ENCODE measurements around the gene HAUS8. TPM values are rescaled to one million over a fixed set of nuclear protein-coding genes. Genes with fewer than 3 reads are reported as not detected.

HAUS8 gene
- total and polyA plus RNA-seq, 2 of the 8 experiments (the other 6 are each of a cell fraction or from before 2014, with no cell fraction given) = 18.4 to 23.2 TPM

DNA sequence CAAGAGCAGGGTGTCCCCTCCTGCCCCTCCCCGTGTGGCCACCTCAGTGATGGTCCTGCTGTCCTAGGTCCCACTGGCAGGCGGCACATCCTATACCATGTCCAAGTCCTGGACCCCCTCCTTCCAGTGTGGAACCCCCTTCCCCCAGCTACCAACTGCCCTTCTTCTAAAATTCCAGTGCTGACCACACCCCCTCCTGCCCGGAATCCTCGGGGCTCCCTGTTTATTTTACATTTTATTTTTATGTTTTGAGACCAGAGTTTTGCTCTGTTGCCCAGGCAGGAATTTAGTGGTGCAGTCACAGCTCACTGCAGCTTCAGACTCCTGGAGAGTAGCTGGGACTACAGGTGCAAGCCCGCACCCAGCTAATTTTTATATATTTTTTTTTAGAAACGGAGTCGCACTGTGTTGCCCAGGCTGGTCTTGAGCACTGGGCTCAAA lies 47.7 kb downstream of the HAUS8 start:
- DNase-seq (ENCODE audit: low read depth in 1 of 2, low spot score in 2 of 2) = no peak
- H3K27me3 ChIP-seq (replicated peaks in 1 of 4; ENCODE audit: control insufficient read depth in 3 of 4, extremely low read depth in 1 of 4, insufficient read depth in 3 of 4, low read length in 3 of 4) = peaks cover 0 to 6% (median 3%) of the 10 kb centered on the region in 4 experiments; a peak in 4 of 7 replicates
- peaks cover 11% of the 10 kb centered on the region for H3K23me2 ChIP-seq (ENCODE audit: low read depth, low read length)
- peaks cover 2 to 9% (median 5%) of the 10 kb centered on the region in 4 experiments; a peak in 5 of 7 replicates for H3K4me1 ChIP-seq (replicated peaks in 1 of 4; ENCODE audit: control insufficient read depth in 3 of 4, insufficient read depth in 4 of 4, low read length in 3 of 4)
- H2BK120ac ChIP-seq (replicated peaks; ENCODE audit: low read depth, low read length) = no peak overlapping the region
- H2BK12ac ChIP-seq (ENCODE audit: low read depth, low read length) = 0 out of 2 replicates have a peak overlapping the region, but pooled peaks have one; percentile 27
- peak overlapping the region; percentile 21 to 87 (median 55); a peak in 5 of 8 replicates for H3K4me3 ChIP-seq (ENCODE audit: extremely low read depth in 1 of 4, insufficient read depth in 2 of 4, low read depth in 3 of 4, low read length in 4 of 4)
- H3K18ac ChIP-seq (ENCODE audit: extremely low read depth, low read length) = 0 out of 2 replicates have a peak overlapping the region, but pooled peaks have one; percentile 32
- ChIA-PET CTCF (ENCODE audit: partially characterized antibody) (interaction anchor here (0.8 to 1.0 kb wide), 2 partner anchors 42 to 248 kb away, joined by 3 read pairs; no protein-coding TSS in a partner anchor), POLR2A (ENCODE audit: partially characterized antibody) (interaction anchor here (0.7 to 0.9 kb wide), 3 partner anchors 17 to 248 kb away, joined by 3 read pairs; no protein-coding TSS in a partner anchor)
- peak overlapping the region; percentile 65 to 91 for H3K4me2 ChIP-seq (ENCODE audit: insufficient read depth in 1 of 2, low read depth in 2 of 2, low read length in 2 of 2)
- H2AFZ ChIP-seq (ENCODE audit: low read length) = no peak overlapping the region
- no peaks in the 10 kb centered on the region for H3K79me1 ChIP-seq (ENCODE audit: low read depth, low read length)
- H4K20me1 ChIP-seq (replicated peaks in 1 of 2; ENCODE audit: control insufficient read depth in 1 of 2, insufficient read depth in 2 of 2, low read length in 2 of 2) = peaks cover 0 to 3% of the 10 kb centered on the region in 2 experiments
- H3K27ac ChIP-seq (ENCODE audit: low read depth, low read length) = no peak overlapping the region
- H3K14ac ChIP-seq (ENCODE audit: insufficient read length) = no peak overlapping the region
- peaks cover 0 to 3% of the 10 kb centered on the region in 2 experiments; a peak in 2 of 4 replicates for H3K79me2 ChIP-seq (ENCODE audit: control insufficient read depth in 1 of 2, insufficient read depth in 2 of 2, low read length in 2 of 2)
- no peak overlapping the region for H2BK5ac ChIP-seq (ENCODE audit: low read depth, low read length)
- no peak overlapping the region for H3K23ac ChIP-seq (ENCODE audit: insufficient read length)
- H2BK20ac ChIP-seq (ENCODE audit: low read length) = no peak overlapping the region
- peaks cover 3 to 4% of the 10 kb centered on the region in 2 experiments; a peak in 3 of 4 replicates for H3K9me3 ChIP-seq (ENCODE audit: insufficient read depth in 2 of 2, low read depth in 1 of 2, low read length in 1 of 2)
- H4K5ac ChIP-seq (ENCODE audit: insufficient read length, low read depth, low read length) = no peak overlapping the region
- H2BK15ac ChIP-seq (ENCODE audit: low read length) = no peak overlapping the region
- no peak overlapping the region for H3K9ac ChIP-seq (replicated peaks in 1 of 4; ENCODE audit: extremely low read depth in 1 of 4, low read depth in 3 of 4, low read length in 3 of 4)
- H3K36me3 ChIP-seq (ENCODE audit: control insufficient read depth in 2 of 4, insufficient read depth in 4 of 4, low read length in 3 of 4) = no peaks in the 10 kb centered on the region
- H3K56ac ChIP-seq (replicated peaks; ENCODE audit: insufficient read length, low read depth, low read length) = no peak overlapping the region
- no peak overlapping the region for H4K8ac ChIP-seq (ENCODE audit: extremely low read depth, insufficient read depth, low read length)
- H2AK5ac ChIP-seq (ENCODE audit: low read depth, low read length) = 0 out of 2 replicates have a peak overlapping the region, but pooled peaks have one; percentile 39
- WGBS, 2 experiments (ENCODE audit: extremely low coverage in 1 of 2, insufficient coverage in 1 of 2, insufficient read length in 1 of 2, insufficient replicate concordance in 2 of 2, low coverage in 1 of 2, low lambda C conversion rate in 2 of 2, missing lambda C conversion rate in 1 of 2) = 66% methylated on average over 7 of the region's 7 CpGs; no CpG with 5 or more reads in 1 of the 2 experiments
- FAIRE-seq = no peak
- H4K91ac ChIP-seq (replicated peaks; ENCODE audit: insufficient read length, low read length) = peak overlapping the region; percentile 61
- H3K4ac ChIP-seq (replicated peaks; ENCODE audit: insufficient read length, low read depth, low read length) = no peak overlapping the region
- no peak for TF ChIP-seq BCL11A (IDR thresholded peaks at IDR 0.05; ENCODE audit: low read depth in 2 of 2, low read length in 2 of 2)
- TF ChIP-seq CEBPB (IDR thresholded peaks at IDR 0.05; ENCODE audit: low read depth, low read length) = no peak
- no peak for TF ChIP-seq NRF1 (IDR thresholded peaks at IDR 0.05; ENCODE audit: low read depth, low read length)
- TF ChIP-seq ZNF274 (IDR thresholded peaks at IDR 0.05; ENCODE audit: borderline replicate concordance, extremely low read depth, low read length) = no peak
- TF ChIP-seq SIX5 (IDR thresholded peaks at IDR 0.05; ENCODE audit: low read depth, low read length) = no peak
- no peak for TF ChIP-seq JUN (IDR thresholded peaks at IDR 0.05; ENCODE audit: low read depth, low read length)
- TF ChIP-seq KDM5A (IDR thresholded peaks at IDR 0.05; ENCODE audit: low read length) = no peak
- no peak for TF ChIP-seq RXRA (IDR thresholded peaks at IDR 0.05; ENCODE audit: insufficient read depth, low read depth, low read length)
- no peak for TF ChIP-seq CBX5 (IDR thresholded peaks at IDR 0.05; ENCODE audit: low read depth, low read length)
- TF ChIP-seq BACH1 (IDR thresholded peaks at IDR 0.05; ENCODE audit: low read length) = no peak
- TF ChIP-seq KDM4A (IDR thresholded peaks at IDR 0.05; ENCODE audit: low read depth, low read length, severe bottlenecking) = no peak
- TF ChIP-seq HDAC2 (IDR thresholded peaks at IDR 0.05; ENCODE audit: borderline replicate concordance in 1 of 2, low read depth in 2 of 2, low read length in 2 of 2) = no peak
- TF ChIP-seq TAF1 (IDR thresholded peaks at IDR 0.05; ENCODE audit: low read depth, low read length) = no peak
- no peak for TF ChIP-seq GTF2F1 (IDR thresholded peaks at IDR 0.05; ENCODE audit: borderline replicate concordance, low read depth, low read length)

Data from H1 (cell line).